ENCODE measurements around the gene GPC6.

- TF ChIP-seq CTCF (IDR thresholded peaks at IDR 0.05) = no peak
- no peak for TF ChIP-seq EP300 (IDR thresholded peaks at IDR 0.05)
- TF ChIP-seq POLR2A (IDR thresholded peaks at IDR 0.05) = no peak
Measured at GRCh38 chr13:93450761-93451160, 224.2 kb downstream of the GPC6 start.
